Measurements from ENCODE around the gene MAF. TPM values are rescaled to one million over a fixed set of nuclear protein-coding genes. Genes with fewer than 3 reads are reported as not detected.

Gene MAF
- total and polyA plus RNA-seq, 10 donors = 8.8 to 107 (median 60.6) TPM

DNA sequence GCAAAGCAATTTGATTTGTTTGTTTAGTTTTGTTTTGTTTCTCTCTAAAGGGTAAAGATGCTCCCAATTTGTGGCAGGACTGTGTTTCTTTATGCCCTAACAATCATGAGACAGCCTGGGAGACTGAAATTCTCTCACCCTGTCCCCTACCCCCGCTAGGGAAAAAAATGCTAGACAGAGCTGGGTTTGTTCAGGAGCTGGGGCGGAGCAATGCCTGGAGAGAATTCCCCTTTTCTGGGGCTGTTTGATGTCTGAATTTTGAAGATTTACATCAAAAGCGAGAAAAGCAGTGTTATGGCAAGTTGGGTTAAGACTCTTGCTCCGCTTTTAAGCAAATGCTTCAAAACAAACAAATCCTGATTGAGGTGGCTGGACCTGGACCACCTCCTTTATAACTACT lies 8.4 kb downstream of the MAF start:
- TF ChIP-seq POLR2AphosphoS5 (IDR thresholded peaks at IDR 0.05) (no peak), POLR2A (IDR thresholded peaks at IDR 0.05) (no peak)
- TF ChIP-seq, protein P1, sequence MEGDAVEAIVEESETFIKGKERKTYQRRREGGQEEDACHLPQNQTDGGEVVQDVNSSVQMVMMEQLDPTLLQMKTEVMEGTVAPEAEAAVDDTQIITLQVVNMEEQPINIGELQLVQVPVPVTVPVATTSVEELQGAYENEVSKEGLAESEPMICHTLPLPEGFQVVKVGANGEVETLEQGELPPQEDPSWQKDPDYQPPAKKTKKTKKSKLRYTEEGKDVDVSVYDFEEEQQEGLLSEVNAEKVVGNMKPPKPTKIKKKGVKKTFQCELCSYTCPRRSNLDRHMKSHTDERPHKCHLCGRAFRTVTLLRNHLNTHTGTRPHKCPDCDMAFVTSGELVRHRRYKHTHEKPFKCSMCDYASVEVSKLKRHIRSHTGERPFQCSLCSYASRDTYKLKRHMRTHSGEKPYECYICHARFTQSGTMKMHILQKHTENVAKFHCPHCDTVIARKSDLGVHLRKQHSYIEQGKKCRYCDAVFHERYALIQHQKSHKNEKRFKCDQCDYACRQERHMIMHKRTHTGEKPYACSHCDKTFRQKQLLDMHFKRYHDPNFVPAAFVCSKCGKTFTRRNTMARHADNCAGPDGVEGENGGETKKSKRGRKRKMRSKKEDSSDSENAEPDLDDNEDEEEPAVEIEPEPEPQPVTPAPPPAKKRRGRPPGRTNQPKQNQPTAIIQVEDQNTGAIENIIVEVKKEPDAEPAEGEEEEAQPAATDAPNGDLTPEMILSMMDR (IDR thresholded peaks at IDR 0.05 in 8 of 11, conservative IDR thresholded peaks at IDR 0.05 in 3 of 11) = no peak
- Histone ChIP-seq H3K27ac (peak overlapping the region in 4 of 8 donors; percentile 78 to 94 (median 90)), H3K27me3 (replicated peaks in 1 of 7) (peaks cover 0 to 37% (median 7%) of the 10 kb centered on the region in 7 donors), H3K9me3 (no peaks in the 10 kb centered on the region), H3K36me3 (no peaks in the 10 kb centered on the region), H3K4me3 (no peak overlapping the region), H3K4me1 (peaks cover 0 to 78% (median 32%) of the 10 kb centered on the region in 6 donors)
- intact Hi-C loops (cut with DNase I; ENCODE audit: low total_unique reads) = no loop called here
- DNase-seq = no peak
- WGBS, 5 donors = 90 to 96% (median 92%) methylated on average over 4 of the region's 4 CpGs

DNA sequence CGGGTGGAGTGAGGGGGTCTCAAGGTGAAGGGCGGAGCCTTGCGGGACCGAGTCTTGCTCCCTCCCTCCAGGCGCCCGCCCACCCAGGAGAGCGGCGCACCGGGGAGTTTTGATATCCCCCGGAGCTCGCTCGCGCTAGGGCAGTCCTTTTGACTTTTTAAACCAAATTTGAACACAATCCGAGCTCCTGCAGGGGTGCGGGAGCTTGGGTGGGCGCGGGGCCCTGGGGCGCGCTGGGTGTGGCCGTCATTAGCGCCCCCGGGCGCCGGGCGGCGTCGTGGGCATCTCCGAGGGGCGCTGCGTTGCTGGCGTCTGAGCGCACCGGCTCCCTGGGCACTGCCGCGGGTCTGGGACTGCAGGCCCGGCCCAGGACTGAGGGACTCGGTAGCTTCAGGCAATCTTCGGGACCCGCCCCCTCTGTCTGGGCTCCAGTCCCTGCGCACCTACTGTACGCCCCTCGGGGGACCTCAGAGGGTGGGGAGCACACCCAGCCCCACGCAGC lies 10.9 kb downstream of the MAF start:
- 1 to 13% (median 12%) methylated on average over 15 to 43 of the region's 43 CpGs for WGBS, 5 donors
- TF ChIP-seq POLR2A (IDR thresholded peaks at IDR 0.05) = no peak
- peak in 2 of 3 donors; percentile 31 to 60 for TF ChIP-seq POLR2AphosphoS5 (IDR thresholded peaks at IDR 0.05)
- TF ChIP-seq, protein P1 (IDR thresholded peaks at IDR 0.05 in 8 of 11, conservative IDR thresholded peaks at IDR 0.05 in 3 of 11) = no peak
- DNase-seq = peak; percentile 76
- Histone ChIP-seq H3K27ac (peak overlapping the region in 4 of 8 donors; percentile 25 to 60 (median 53)), H3K4me1 (peaks cover 0 to 53% (median 19%) of the 10 kb centered on the region in 6 donors), H3K27me3 (replicated peaks in 1 of 7) (peaks cover 0 to 30% (median 7%) of the 10 kb centered on the region in 7 donors), H3K4me3 (peak overlapping the region; percentile 30 to 67 (median 37)), H3K36me3 (no peaks in the 10 kb centered on the region), H3K9me3 (no peaks in the 10 kb centered on the region)
- intact Hi-C loops (cut with DNase I; ENCODE audit: low total_unique reads) = no loop called here

DNA sequence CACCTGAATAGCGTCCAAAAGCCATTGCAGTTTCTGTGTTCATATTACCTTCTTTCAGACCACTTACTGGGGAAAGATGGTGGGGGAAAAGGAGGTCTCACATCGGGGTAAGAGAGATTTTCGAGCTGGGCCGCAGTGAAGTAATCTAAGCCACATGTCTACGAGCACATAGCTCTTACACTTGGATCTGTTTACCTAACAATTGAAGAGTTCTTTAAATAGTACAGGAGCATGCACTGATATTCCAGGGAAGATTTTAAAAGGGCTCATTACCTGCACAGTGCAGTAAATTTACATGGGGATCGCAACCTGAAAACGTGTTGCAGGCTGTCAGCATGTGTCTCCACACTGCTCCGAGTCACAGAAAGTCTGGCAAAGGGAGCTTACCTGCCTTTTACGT lies 12.6 kb downstream of the MAF start:
- Histone ChIP-seq H3K27me3 (replicated peaks in 1 of 7) (peaks cover 0 to 30% (median 7%) of the 10 kb centered on the region in 7 donors), H3K27ac (no peak overlapping the region), H3K4me3 (no peak overlapping the region), H3K4me1 (peaks cover 0 to 37% (median 11%) of the 10 kb centered on the region in 6 donors), H3K9me3 (no peaks in the 10 kb centered on the region), H3K36me3 (no peaks in the 10 kb centered on the region)
- DNase-seq = no peak
- TF ChIP-seq, protein P1 (IDR thresholded peaks at IDR 0.05 in 8 of 11, conservative IDR thresholded peaks at IDR 0.05 in 3 of 11) = no peak
- intact Hi-C loops (cut with DNase I; ENCODE audit: low total_unique reads) = no loop called here
- 89 to 94% (median 92%) methylated on average over 9 of the region's 9 CpGs for WGBS, 5 donors

DNA sequence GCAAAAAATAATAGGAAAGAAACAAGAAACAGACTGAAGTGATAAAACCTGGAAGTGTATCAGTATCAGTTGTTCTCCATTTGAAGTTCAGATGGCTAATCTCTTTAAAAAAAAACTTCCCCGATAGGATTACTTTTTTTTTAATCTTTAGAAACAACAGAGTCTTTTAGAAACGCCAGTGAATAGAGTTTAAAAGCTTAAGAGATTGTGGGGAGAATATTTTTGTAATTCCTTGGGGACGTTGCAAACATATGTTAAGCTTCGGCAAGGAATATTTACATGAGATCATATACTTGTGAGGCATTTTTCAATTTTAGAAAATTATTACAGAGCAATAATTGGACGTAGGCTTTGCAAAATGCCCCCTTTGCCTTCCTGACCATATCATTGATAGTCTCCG lies 13.2 kb downstream of the MAF start:
- TF ChIP-seq POLR2AphosphoS5 (IDR thresholded peaks at IDR 0.05) (no peak), POLR2A (IDR thresholded peaks at IDR 0.05) (no peak)
- TF ChIP-seq, protein P1 (IDR thresholded peaks at IDR 0.05 in 8 of 11, conservative IDR thresholded peaks at IDR 0.05 in 3 of 11) = no peak
- WGBS, 5 donors = 85 to 92% (median 89%) methylated on average over 6 of the region's 6 CpGs
- no peaks in the 10 kb centered on the region for H3K9me3 ChIP-seq
- intact Hi-C loops (cut with DNase I; ENCODE audit: low total_unique reads) = no loop called here
- peaks cover 0 to 30% (median 7%) of the 10 kb centered on the region in 7 donors for H3K27me3 ChIP-seq (replicated peaks in 1 of 7)
- peaks cover 0 to 34% (median 11%) of the 10 kb centered on the region in 6 donors for H3K4me1 ChIP-seq
- H3K27ac ChIP-seq = no peak overlapping the region
- DNase-seq = no peak
- H3K36me3 ChIP-seq = no peaks in the 10 kb centered on the region
- no peak overlapping the region for H3K4me3 ChIP-seq
